Brain microvascular endothelial cell (primary cell): ENCODE measurements around the gene IRX3.

Source experiments
- DNase-seq: peaks from one replicate; pipeline ENCODE4 v3.0.0-alpha.2; 2020
- H3K27ac ChIP-seq: fragments of 250-450 bp; sonication (Bioruptor Pico); 2 replicates; pipeline ENCODE4 v1.5.1; 2020; ENCODE audit warnings: mild to moderate bottlenecking, moderate library complexity
- H3K27me3 ChIP-seq: fragments of 250-450 bp; sonication (Bioruptor Pico); replicated peaks from 2 replicates; pipeline ENCODE4 v1.5.1; 2020; ENCODE audit warnings: mild to moderate bottlenecking
- H3K36me3 ChIP-seq: fragments of 250-450 bp; sonication (Bioruptor Pico); replicated peaks from 2 replicates; pipeline ENCODE4 v1.5.1; 2020; ENCODE audit warnings: mild to moderate bottlenecking
- H3K4me3 ChIP-seq: 2 replicates; pipeline ENCODE4 v1.5.1; 2011; ENCODE audit warnings: low read depth, mild to moderate bottlenecking, control low read depth, low read length, moderate library complexity
- CTCF ChIP-seq: IDR thresholded peaks from 2 replicates; pipeline ENCODE4 v1.5.1; 2011; ENCODE audit warnings: low read depth, mild to moderate bottlenecking, moderate library complexity, low read length, control low read depth, inconsistent platforms; ENCODE audit errors: missing control alignments
- in situ Hi-C: cut with HindIII; loops from 2 replicates; pipeline ENCODE4 v1.10.0; 2017; ENCODE audit warnings: low sequenced_read_pairs, low pct_ligation_motif_present

IRX3 gene

GRCh38 chr16:54277845-54278703 is 8.5 kb downstream of the IRX3 start:
- Histone ChIP-seq H3K27ac (no peak overlapping the region), H3K27me3 (peaks cover 14% of the 10 kb centered on the region), H3K36me3 (no peaks in the 10 kb centered on the region), H3K4me3 (no peak overlapping the region)
- in situ Hi-C loops, result loop anchor here (25.0 kb wide), 1 partner anchor 659 kb away; the partner anchor contains the start of gene IRX5
- no peak for TF ChIP-seq CTCF
- DNase-seq, result no peak

GRCh38 chr16:54275956-54276355 is 10.6 kb downstream of the IRX3 start:
- in situ Hi-C loops, result loop anchor here (25.0 kb wide), 1 partner anchor 661 kb away; the partner anchor contains the start of gene IRX5
- DNase-seq, result no peak

GRCh38 chr16:54273566-54273965 is 13.0 kb downstream of the IRX3 start:
- no peak overlapping the region for H3K27ac ChIP-seq
- in situ Hi-C loops, result no loop called here
- H3K36me3 ChIP-seq, result no peaks in the 10 kb centered on the region
- H3K4me3 ChIP-seq, result no peak overlapping the region
- DNase-seq, result no peak
- TF ChIP-seq CTCF, result no peak
- no peaks in the 10 kb centered on the region for H3K27me3 ChIP-seq

More at GRCh38 chr16:54275956-54276355, 10.6 kb downstream of the IRX3 start:
- TF ChIP-seq CTCF, result no peak
- Histone ChIP-seq H3K36me3 (no peaks in the 10 kb centered on the region), H3K4me3 (no peak overlapping the region), H3K27ac (no peak overlapping the region), H3K27me3 (no peaks in the 10 kb centered on the region)

- no peak for DNase-seq
- TF ChIP-seq CTCF, result no peak
- no peak overlapping the region for H3K27ac ChIP-seq
- in situ Hi-C loops, result no loop called here
- H3K4me3 ChIP-seq, result no peak overlapping the region
- H3K36me3 ChIP-seq, result no peaks in the 10 kb centered on the region
- no peaks in the 10 kb centered on the region for H3K27me3 ChIP-seq
Measured at GRCh38 chr16:54270711-54271110, 15.9 kb downstream of the IRX3 start.

- DNase-seq, result no peak
- H3K27me3 ChIP-seq, result no peaks in the 10 kb centered on the region
- no peak for TF ChIP-seq CTCF
- H3K27ac ChIP-seq, result no peak overlapping the region
- in situ Hi-C loops, result no loop called here
- H3K4me3 ChIP-seq, result no peak overlapping the region
- H3K36me3 ChIP-seq, result no peaks in the 10 kb centered on the region
Measured at GRCh38 chr16:54269461-54269860, 17.1 kb downstream of the IRX3 start.
